Activated CD8-positive, alpha-beta memory T cell treated with anti-CD3 and anti-CD28 coated beads for 4 hours (primary cell): ENCODE data around the gene RBM19.

Experiments
- DNase-seq, 2 donors: peaks; one replicate each; pipeline ENCODE4 v3.0.0-alpha.2; 2020; ENCODE audit warnings: low read depth in 2 of 2

RBM19 gene

GRCh38 chr12:113804961-113805600, 161.0 kb downstream of the RBM19 start:
- no peak for DNase-seq

DNA sequence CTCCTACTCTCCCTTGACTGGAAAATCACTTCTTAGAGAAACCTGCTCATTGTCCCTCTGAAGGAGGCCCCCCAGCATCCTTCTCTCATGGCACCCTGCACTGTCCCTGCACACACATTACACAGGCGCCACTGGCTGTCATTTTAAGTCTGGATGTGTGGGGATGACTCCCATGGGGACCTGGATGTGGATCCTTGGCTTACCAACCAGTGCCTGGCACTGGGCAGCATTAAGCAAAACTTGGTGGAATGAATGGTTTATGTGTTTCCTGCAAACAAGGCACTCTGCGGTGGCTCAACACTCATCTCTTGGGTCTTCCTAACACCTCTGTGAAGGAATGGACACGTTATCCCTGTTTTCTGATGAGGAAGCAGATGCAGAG, 162.4 kb downstream of the RBM19 start:
- no peak for DNase-seq

DNA sequence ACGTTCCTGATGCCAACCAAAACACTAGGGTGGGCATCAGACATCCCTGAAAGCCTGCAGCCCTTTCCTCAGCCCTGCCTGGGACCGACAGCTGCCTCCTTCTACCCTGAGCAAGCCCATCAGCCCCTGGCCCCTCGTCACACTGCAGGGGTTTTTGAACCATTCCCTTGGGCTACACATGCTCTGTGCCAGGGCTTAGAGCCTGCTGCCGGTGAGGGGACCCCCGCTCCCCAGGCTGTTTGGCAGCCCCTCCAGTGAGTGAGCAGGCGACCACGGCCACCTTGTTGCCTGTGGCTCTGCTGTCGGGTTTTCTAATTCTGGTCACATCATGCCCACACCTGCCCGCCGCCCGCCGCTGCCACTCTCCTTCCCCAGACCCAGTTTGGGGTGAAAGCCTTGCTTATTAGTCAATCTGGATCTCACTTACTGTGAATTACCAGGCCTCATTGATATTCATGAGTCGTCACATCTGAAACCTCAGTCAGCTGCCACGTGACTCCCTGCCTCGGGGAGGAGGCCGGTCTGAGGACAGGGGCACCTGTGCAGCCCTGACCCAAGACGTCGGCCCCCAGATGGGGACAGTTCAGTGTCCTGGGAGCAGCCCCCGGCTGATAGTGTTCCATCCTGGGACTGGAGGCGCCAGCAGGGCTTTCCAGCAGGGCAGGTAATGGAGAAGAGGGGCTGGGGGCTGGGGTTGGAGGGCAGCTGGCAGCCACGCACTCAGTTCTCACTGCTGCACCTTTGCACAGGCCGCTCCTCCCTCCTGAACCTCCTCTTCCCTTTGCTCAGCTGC, 163.0 kb downstream of the RBM19 start:
- DNase-seq: no peak

GRCh38 chr12:113802000-113802749, 163.9 kb downstream of the RBM19 start:
- DNase-seq: no peak

GRCh38 chr12:113800201-113800600, 165.9 kb downstream of the RBM19 start:
- DNase-seq: no peak

DNA sequence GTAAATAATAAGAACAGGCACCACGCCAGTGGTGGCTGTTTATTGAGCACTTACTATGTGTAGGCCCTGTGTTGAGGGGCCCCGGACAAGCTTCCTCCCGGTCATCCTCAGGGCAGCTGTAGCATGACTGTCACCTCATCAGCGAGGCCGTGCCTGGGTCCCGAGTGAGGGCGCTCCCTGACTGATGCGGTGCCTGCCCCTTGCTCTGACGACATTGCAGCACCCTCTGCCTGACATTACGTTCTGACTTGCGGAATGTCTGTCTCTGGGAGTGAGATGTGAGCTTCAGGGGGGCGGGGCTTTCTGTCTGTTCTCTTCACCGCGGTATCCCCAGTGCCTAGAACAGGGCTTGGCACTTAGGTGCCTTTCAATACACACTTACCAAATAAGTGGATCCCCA, 167.6 kb downstream of the RBM19 start:
- DNase-seq: no peak

DNA sequence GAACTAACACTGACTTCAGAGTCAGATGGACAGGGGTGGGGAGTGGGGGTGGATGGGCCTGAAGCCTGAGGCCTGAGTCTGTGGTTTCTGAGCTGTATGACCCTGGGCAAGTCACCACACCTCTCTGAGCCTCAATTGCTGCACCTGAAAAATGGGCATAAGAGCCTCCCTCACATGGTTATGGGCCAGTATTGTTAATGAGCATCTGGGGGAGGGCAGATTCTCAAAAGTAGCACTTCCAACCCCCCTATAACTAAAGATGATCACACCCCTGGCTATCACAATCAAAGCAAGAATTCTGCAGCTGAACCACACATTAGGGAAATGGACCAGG, 168.6 kb downstream of the RBM19 start:
- DNase-seq: no peak

DNA sequence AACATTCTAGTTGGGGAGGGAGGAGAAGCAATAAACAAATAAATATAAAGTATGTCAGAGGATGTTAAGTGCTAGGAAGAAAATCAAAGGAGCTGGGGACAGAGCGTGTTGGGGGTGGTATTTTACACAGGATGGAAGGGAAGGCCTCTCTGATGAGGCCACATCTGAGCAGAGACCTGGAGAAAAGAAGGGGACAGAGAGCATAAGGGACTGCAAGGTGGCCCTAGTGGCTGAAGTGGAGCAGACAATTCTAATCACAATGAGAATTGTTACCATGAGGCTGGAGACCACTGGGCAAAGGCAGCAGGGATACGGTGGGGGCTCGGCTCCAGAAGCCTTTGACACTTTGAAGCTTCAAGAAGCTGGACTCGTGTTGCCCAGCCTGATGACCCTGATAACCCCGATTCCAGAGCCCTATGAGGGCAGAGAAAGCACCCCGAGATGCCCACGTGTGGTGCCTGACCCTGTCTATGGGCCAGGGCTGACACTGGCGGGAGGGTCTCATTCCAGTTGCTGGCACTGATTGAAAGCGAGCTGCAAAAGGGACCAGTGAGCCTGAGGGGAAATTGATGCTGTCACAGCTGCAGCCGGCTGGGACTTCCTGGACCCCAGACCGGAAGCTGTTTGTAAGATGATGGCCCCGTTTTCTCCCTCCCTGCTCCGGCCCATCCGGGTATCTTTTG, 169.1 kb downstream of the RBM19 start:
- DNase-seq: no peak

DNA sequence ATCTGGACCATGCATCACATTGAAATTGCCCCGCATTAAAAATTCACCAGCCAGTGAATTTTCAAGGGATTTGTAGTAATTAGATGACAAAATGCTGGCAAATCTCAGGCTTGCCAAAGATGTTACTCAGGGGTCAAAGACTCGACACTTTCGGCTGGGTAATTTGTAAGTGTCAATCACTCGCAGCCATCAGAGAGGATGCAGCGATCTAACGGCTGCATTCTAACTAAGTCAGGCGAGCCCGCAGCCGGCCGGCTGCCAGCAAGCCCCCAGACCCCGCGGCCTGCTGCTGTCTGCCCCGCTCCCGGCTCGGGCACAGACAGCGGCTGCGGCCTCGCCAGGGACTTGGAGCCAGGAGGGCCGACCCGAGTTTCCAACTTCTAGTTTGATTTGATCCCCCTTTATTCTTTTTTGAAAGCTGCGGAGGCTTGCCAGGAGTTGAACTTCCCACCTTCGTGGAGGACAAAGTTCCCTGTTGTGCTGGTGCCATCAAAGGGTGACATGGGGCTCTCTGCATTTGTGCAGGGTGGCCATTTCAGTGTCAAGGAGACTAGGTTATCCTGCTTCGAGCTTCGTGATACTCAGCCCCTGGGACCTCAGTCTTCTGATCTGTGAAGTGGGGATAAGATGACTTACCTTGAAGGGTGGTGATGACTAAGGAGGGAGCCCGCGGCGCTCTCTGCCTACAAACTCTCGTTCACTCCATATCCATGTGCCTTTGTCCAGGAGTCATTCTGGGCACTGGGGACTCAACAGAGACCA, 169.9 kb downstream of the RBM19 start:
- no peak for DNase-seq

- DNase-seq: no peak
These were observed 170.7 kb downstream of the RBM19 start for GRCh38 chr12:113795445-113795844.

DNA sequence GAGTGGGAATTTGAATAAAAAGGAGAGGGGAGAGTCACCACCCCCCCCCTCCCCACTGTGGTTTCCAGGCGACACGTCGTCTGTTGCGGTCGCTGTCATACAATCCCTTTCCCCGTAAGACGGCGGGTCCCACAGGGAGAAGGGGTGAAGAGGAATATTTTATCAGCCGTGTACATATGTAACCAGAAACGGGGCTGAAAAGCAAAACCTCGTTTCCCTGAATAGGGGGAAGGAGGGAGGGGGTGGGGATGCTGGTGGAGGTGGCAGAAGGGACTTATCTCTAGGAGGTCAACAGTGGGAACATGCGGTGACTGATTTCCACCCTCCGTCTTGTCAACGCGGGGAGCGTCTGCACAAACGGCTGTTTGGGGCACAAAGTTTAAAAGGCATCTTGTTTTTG, 171.4 kb downstream of the RBM19 start:
- DNase-seq: no peak

- DNase-seq: no peak
These were observed 172.9 kb downstream of the RBM19 start for GRCh38 chr12:113793250-113793649.

GRCh38 chr12:113792450-113792849, 173.7 kb downstream of the RBM19 start:
- no peak for DNase-seq

GRCh38 chr12:113788020-113788856, 177.9 kb downstream of the RBM19 start:
- DNase-seq: no peak

GRCh38 chr12:113786107-113786506, 180.0 kb downstream of the RBM19 start:
- DNase-seq: no peak

DNA sequence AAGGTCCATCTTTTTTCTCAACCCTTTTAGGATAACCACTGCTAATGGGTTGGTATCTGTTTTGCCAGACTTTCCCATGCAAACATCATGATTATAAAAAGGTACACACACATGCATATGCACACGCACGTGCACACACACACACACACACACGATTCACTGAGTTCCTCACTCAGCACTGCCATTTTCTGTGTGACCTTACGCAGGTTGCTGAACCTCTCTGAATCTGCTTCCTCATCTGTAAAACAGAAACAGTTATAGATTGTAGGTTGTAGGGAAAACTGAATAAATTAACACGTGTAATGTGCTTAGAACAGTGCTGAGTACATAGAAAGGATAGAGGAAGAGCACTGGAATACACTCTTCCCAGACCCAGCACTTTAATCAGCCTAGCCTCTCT, 182.3 kb downstream of the RBM19 start:
- DNase-seq: no peak

DNA sequence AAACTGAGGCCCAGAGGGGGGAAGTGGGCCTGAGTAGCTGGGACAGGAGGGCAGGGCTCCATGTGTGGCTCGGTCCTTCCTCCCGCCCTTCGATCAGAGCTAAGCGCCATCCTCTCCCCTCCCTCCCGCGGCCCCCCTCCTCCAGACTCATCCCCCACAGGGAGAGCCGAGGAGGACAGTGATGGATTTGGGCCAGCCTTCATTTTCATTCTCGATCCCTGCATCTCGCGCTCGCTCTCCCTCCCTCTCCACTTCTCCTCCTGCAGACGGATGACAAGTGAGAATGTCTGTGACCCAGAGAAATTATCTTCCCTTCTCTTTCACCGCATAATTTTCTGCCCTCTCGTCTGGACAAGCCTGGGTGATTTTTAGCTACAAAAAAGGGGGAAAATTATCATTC, 183.3 kb downstream of the RBM19 start:
- no peak for DNase-seq

DNA sequence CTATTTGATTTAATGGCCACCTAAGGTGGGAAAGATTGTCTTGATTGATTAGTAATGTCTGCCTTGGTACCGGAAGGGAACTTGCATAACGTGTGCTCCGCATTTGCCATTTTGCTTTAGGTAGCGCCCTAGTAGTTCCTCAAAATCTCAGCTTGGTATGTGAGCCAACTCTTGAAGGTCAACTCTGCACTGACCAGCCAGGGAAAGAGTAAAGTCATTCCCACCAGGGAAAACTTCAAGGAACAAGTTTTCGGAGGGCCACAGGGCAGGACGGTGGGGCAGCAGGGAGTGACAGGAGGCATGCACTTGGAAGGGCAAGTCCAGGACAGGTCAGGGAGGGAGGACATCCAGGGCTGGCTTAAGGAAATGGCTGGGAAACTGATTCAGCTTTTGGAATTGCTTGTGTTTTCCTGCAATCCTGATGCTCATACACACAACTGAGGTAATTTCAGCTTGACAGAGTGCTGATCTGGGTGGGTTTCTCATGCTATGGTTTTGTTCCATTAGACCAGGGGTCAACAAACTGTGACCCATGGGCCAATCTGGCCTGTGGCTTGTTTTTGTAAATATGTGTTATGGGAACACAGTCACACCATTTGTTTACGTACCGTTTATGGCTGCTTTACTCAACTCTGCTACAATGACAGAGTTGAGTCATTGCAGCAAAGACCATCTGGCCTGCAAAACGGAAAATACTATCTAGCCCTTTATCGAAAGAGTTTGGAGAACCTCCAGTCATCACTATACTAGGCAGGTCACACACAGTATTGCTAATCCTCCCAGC, 184.5 kb downstream of the RBM19 start:
- DNase-seq: no peak

DNA sequence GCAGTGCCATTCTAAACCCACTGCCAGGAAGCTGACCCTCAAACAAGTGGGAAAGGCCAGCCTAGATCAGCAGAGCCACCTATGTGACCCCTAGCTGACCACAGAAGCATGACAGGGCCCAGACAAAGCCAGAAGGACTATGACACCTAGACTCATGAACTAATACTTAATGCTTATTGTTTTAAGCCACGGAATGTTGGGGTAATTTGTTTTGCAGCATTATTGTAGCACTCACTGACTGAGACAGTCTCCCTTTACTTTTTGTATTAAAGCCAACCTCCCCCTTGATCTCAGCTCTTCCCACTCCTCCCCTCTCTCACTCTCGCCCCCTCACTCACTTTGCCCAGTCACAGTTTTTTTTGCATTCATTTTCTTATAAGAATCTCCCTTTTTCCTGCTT, 186.4 kb downstream of the RBM19 start:
- no peak for DNase-seq
